Cardiac septum (tissue), 1 donor: Measurements from ENCODE around the gene OR4C13. TPM values are rescaled to one million over a fixed set of nuclear protein-coding genes. Genes with fewer than 3 reads are reported as not detected.
"Not testable (repeated sequence)": the region's sequence is repeated elsewhere in the genome, so short reads cannot be mapped to it uniquely, and the experiment has no call there.

Source experiments
- DNase-seq: peaks from one replicate; pipeline ENCODE4 v3.0.0-alpha.2; 2020; ENCODE audit warnings: low spot score
- intact Hi-C: fragments of 100-400 bp; cut with DNase I; formaldehyde crosslinking; loops from one replicate; pipeline ENCODE4 v1.14.0; 2022
- long read RNA-seq: library from polyadenylated mRNA; unstranded; transcript quantifications from one replicate; pipeline ENCODE4 v2.0.0, GENCODE V29; 2021
- total RNA-seq: library from RNA; stranded (reverse); fragmentation: NEBNext Ultra II Directional; extraction: Animal tissue kit (Norgen Biotek cat#: 25700); gene quantifications from one replicate; pipeline ENCODE4 v1.2.1, GENCODE V29; 2021
- donor health status: DM: no; HTN: no; CAD: no.

The OR4C13 gene
- not detected for total RNA-seq
- long read RNA-seq, result 0 reads

- intact Hi-C loops, result no loop called here
Observed at GRCh38 chr11:49952091-49952490, at the start of gene OR4C13. Gene OR4C13 (plus strand): TSS chr11:49952391. CDS start chr11:49952423, 32 bp downstream.

GRCh38 chr11:49911516-49911915 lies 40.7 kb upstream of the OR4C13 start:
- DNase-seq, intact Hi-C loops: not testable (repeated sequence)

More at GRCh38 chr11:49952091-49952490, at the start of gene OR4C13:
- no peak for DNase-seq

GRCh38 chr11:49948701-49949100 lies 3.5 kb upstream of the OR4C13 start:
- intact Hi-C loops, DNase-seq: not testable (repeated sequence)

GRCh38 chr11:49973439-49973838 lies 21.2 kb downstream of the OR4C13 start:
- intact Hi-C loops, DNase-seq: not testable (repeated sequence)

GRCh38 chr11:49982435-49982834 lies 30.2 kb downstream of the OR4C13 start, which contains the start of gene OR4C12:
Gene OR4C12 (minus strand): TSS chr11:49982535. CDS start chr11:49982501, 34 bp downstream.
- intact Hi-C loops, DNase-seq: not testable (repeated sequence)

- no peak for DNase-seq
- intact Hi-C loops, result no loop called here
Observed at GRCh38 chr11:49995565-49995964, 43.4 kb downstream of the OR4C13 start.

Other genes starting within 250 kb of the OR4C13 start
- gene OR4C12, start 30.1 kb downstream of the OR4C13 start, total RNA-seq, result not detected
- not detected for gene OR4C45, start 80.5 kb downstream of the OR4C13 start, total RNA-seq